Motor neuron (in vitro differentiated cells): ENCODE results near the gene B3GNT3. TPM values are rescaled to one million over a fixed set of nuclear protein-coding genes. Genes with fewer than 3 reads are reported as not detected.

Experiments used
- total RNA-seq, 8 experiments: library from RNA; unstranded; fragments of 300-600 nt; gene quantifications; 2 replicates each; pipeline versions ENCODE4 v1.2.3 to v1.2.4, GENCODE V29; 2022

The B3GNT3 gene
- total RNA-seq, 8 experiments from 2014 or later: 0.09 to 2.7 (median 1.2) TPM; not detected in 2

Other genes starting within 250 kb of the B3GNT3 start
- 100 to 1,000 TPM in 1 of 8 experiments, 10 to 100 TPM in 7; 19.7 to 101 (median 31.0) TPM for gene COLGALT1, start 239.5 kb upstream of the B3GNT3 start, total RNA-seq
- gene UNC13A, start 106.8 kb upstream of the B3GNT3 start, total RNA-seq: 10 to 100 TPM in 5 of 8 experiments, 1 to 10 TPM in 3; 1.4 to 27.6 (median 18.3) TPM
- 10 to 100 TPM; 11.2 to 49.8 (median 26.8) TPM for gene MAP1S, start 75.7 kb upstream of the B3GNT3 start, total RNA-seq
- gene FCHO1, start 43.7 kb upstream of the B3GNT3 start, total RNA-seq: 10 to 100 TPM in 5 of 8 experiments, 1 to 10 TPM in 3; 2.7 to 16.8 (median 11.9) TPM
- 1 to 10 TPM in 1 of 8 experiments, under 1 TPM in 3, not detected in 4; 0.38 to 1.6 (median 0.55) TPM for gene INSL3, start 26.4 kb downstream of the B3GNT3 start, total RNA-seq
- 1 to 10 TPM; 1.2 to 9.8 (median 2.8) TPM for gene JAK3, start 52.8 kb downstream of the B3GNT3 start, total RNA-seq
- gene RPL18A, start 64.8 kb downstream of the B3GNT3 start, total RNA-seq: 1,000 to 10,000 TPM; 1,644 to 3,505 (median 2,481) TPM
- gene SLC5A5, start 76.8 kb downstream of the B3GNT3 start, total RNA-seq: 1 to 10 TPM in 2 of 8 experiments, under 1 TPM in 4, not detected in 2; 0.05 to 4.2 (median 0.36) TPM
- 100 to 1,000 TPM in 1 of 8 experiments, 10 to 100 TPM in 7; 39.0 to 116 (median 63.1) TPM for gene CCDC124, start 137.9 kb downstream of the B3GNT3 start, total RNA-seq
- 10 to 100 TPM in 4 of 8 experiments, 1 to 10 TPM in 1, under 1 TPM in 3; 0.10 to 22.3 (median 8.8) TPM for gene KCNN1, start 172.0 kb downstream of the B3GNT3 start, total RNA-seq
- gene ARRDC2, start 213.0 kb downstream of the B3GNT3 start, total RNA-seq: 10 to 100 TPM in 2 of 8 experiments, 1 to 10 TPM in 5, under 1 TPM in 1; 0.79 to 18.2 (median 5.4) TPM